ENCODE data around the gene NEB. TPM values are rescaled to one million over a fixed set of nuclear protein-coding genes. Genes with fewer than 3 reads are reported as not detected.
"Not testable (repeated sequence)": the region's sequence is repeated elsewhere in the genome, so short reads cannot be mapped to it uniquely, and the experiment has no call there.

Gene NEB
- total RNA-seq, 2 experiments from 2014 or later, result 0.05 to 0.14 TPM

- Mint-ChIP-seq H3K4me1 (ENCODE audit: low read depth) (peaks cover 12% of the 10 kb centered on the region), H3K27me3 (no peaks in the 10 kb centered on the region), H3K9me3 (no peaks in the 10 kb centered on the region), H3K36me3 (no peaks in the 10 kb centered on the region), H3K4me3 (no peak overlapping the region), H3K27ac (peak overlapping the region; percentile 10)
- intact Hi-C loops (cut with micrococcal nuclease), result loop anchor here (2.0 kb wide), 1 partner anchor 22 kb away; no protein-coding TSS in a partner anchor
- CTCF ChIA-PET, result no interaction called here
- POLR2A ChIA-PET, result no interaction called here
- DNase-seq, result no peak
These were observed 119.5 kb downstream of the NEB start for GRCh38 chr2:151614606-151615306.

- no peak for DNase-seq
- H3K36me3 Mint-ChIP-seq, result no peaks in the 10 kb centered on the region
- H3K4me1 Mint-ChIP-seq (ENCODE audit: low read depth), result peaks cover 12% of the 10 kb centered on the region
- POLR2A ChIA-PET, result no interaction called here
- H3K27me3 Mint-ChIP-seq, result no peaks in the 10 kb centered on the region
- CTCF ChIA-PET, result no interaction called here
- H3K4me3 Mint-ChIP-seq, result no peak overlapping the region
- no peaks in the 10 kb centered on the region for H3K9me3 Mint-ChIP-seq
- intact Hi-C loops (cut with micrococcal nuclease), result loop anchor here (2.0 kb wide), 1 partner anchor 23 kb away; no protein-coding TSS in a partner anchor
- no peak overlapping the region for H3K27ac Mint-ChIP-seq
These were observed 120.1 kb downstream of the NEB start for GRCh38 chr2:151614159-151614558.

GRCh38 chr2:151611351-151611750 lies 122.9 kb downstream of the NEB start:
- H3K4me1 Mint-ChIP-seq (ENCODE audit: low read depth), result peaks cover 12% of the 10 kb centered on the region
- H3K4me3 Mint-ChIP-seq, result no peak overlapping the region
- ChIA-PET POLR2A (no interaction called here), CTCF (no interaction called here)
- DNase-seq, result no peak
- no peaks in the 10 kb centered on the region for H3K9me3 Mint-ChIP-seq
- intact Hi-C loops (cut with micrococcal nuclease), result no loop called here
- H3K27me3 Mint-ChIP-seq, result no peaks in the 10 kb centered on the region
- no peak overlapping the region for H3K27ac Mint-ChIP-seq
- H3K36me3 Mint-ChIP-seq, result no peaks in the 10 kb centered on the region

- H3K36me3 Mint-ChIP-seq, result no peaks in the 10 kb centered on the region
- H3K4me1 Mint-ChIP-seq (ENCODE audit: low read depth), result peaks cover 11% of the 10 kb centered on the region
- ChIA-PET POLR2A (no interaction called here), CTCF (no interaction called here)
- H3K9me3 Mint-ChIP-seq, result no peaks in the 10 kb centered on the region
- H3K4me3 Mint-ChIP-seq, result no peak overlapping the region
- intact Hi-C loops (cut with micrococcal nuclease), result no loop called here
- no peaks in the 10 kb centered on the region for H3K27me3 Mint-ChIP-seq
- DNase-seq, result no peak
- no peak overlapping the region for H3K27ac Mint-ChIP-seq
These were observed 124.0 kb downstream of the NEB start for GRCh38 chr2:151610310-151610709.

GRCh38 chr2:151609705-151610104 lies 124.6 kb downstream of the NEB start:
- Mint-ChIP-seq H3K36me3 (no peaks in the 10 kb centered on the region), H3K9me3 (no peaks in the 10 kb centered on the region), H3K4me3 (no peak overlapping the region), H3K27me3 (no peaks in the 10 kb centered on the region), H3K27ac (no peak overlapping the region), H3K4me1 (ENCODE audit: low read depth) (peaks cover 5% of the 10 kb centered on the region)
- ChIA-PET POLR2A (no interaction called here), CTCF (interaction anchor here (1.0 kb wide), 1 partner anchor 416 kb away, joined by 3 read pairs; no protein-coding TSS in a partner anchor)
- no peak for DNase-seq
- intact Hi-C loops (cut with micrococcal nuclease), result no loop called here

GRCh38 chr2:151607459-151608424 lies 126.5 kb downstream of the NEB start:
- intact Hi-C loops (cut with micrococcal nuclease); POLR2A ChIA-PET; DNase-seq; H3K4me3 Mint-ChIP-seq; H3K36me3 Mint-ChIP-seq; H3K27me3 Mint-ChIP-seq; H3K27ac Mint-ChIP-seq; H3K9me3 Mint-ChIP-seq; CTCF ChIA-PET; H3K4me1 Mint-ChIP-seq (ENCODE audit: low read depth): not testable (repeated sequence)

- H3K36me3 Mint-ChIP-seq; CTCF ChIA-PET; H3K27ac Mint-ChIP-seq; intact Hi-C loops (cut with micrococcal nuclease); POLR2A ChIA-PET; H3K4me1 Mint-ChIP-seq (ENCODE audit: low read depth); DNase-seq; H3K4me3 Mint-ChIP-seq; H3K9me3 Mint-ChIP-seq; H3K27me3 Mint-ChIP-seq: not testable (repeated sequence)
These were observed 130.7 kb downstream of the NEB start for GRCh38 chr2:151603530-151603929.

- H3K27me3 Mint-ChIP-seq; DNase-seq; H3K4me3 Mint-ChIP-seq; H3K36me3 Mint-ChIP-seq; POLR2A ChIA-PET; intact Hi-C loops (cut with micrococcal nuclease); H3K27ac Mint-ChIP-seq; H3K9me3 Mint-ChIP-seq; H3K4me1 Mint-ChIP-seq (ENCODE audit: low read depth); CTCF ChIA-PET: not testable (repeated sequence)
These were observed 131.9 kb downstream of the NEB start for GRCh38 chr2:151602402-151602801.

- H3K9me3 Mint-ChIP-seq; H3K27ac Mint-ChIP-seq; H3K4me1 Mint-ChIP-seq (ENCODE audit: low read depth); H3K36me3 Mint-ChIP-seq; H3K27me3 Mint-ChIP-seq; CTCF ChIA-PET; intact Hi-C loops (cut with micrococcal nuclease); H3K4me3 Mint-ChIP-seq; POLR2A ChIA-PET; DNase-seq: not testable (repeated sequence)
These were observed 132.5 kb downstream of the NEB start for GRCh38 chr2:151601803-151602202.

- H3K4me1 Mint-ChIP-seq (ENCODE audit: low read depth); H3K9me3 Mint-ChIP-seq; intact Hi-C loops (cut with micrococcal nuclease); H3K27ac Mint-ChIP-seq; DNase-seq; H3K4me3 Mint-ChIP-seq; H3K36me3 Mint-ChIP-seq; POLR2A ChIA-PET; H3K27me3 Mint-ChIP-seq; CTCF ChIA-PET: not testable (repeated sequence)
These were observed 137.2 kb downstream of the NEB start for GRCh38 chr2:151596903-151597608.

- H3K9me3 Mint-ChIP-seq; H3K27ac Mint-ChIP-seq; intact Hi-C loops (cut with micrococcal nuclease); DNase-seq; H3K27me3 Mint-ChIP-seq; H3K4me1 Mint-ChIP-seq (ENCODE audit: low read depth); POLR2A ChIA-PET; H3K36me3 Mint-ChIP-seq; H3K4me3 Mint-ChIP-seq; CTCF ChIA-PET: not testable (repeated sequence)
These were observed 142.4 kb downstream of the NEB start for GRCh38 chr2:151591908-151592255.

GRCh38 chr2:151591250-151591907 lies 142.9 kb downstream of the NEB start:
- POLR2A ChIA-PET, H3K27ac Mint-ChIP-seq: not testable (repeated sequence)

More at GRCh38 chr2:151591250-151591907, 142.9 kb downstream of the NEB start:
- H3K36me3 Mint-ChIP-seq; CTCF ChIA-PET; DNase-seq; H3K9me3 Mint-ChIP-seq; H3K4me3 Mint-ChIP-seq; H3K27me3 Mint-ChIP-seq; intact Hi-C loops (cut with micrococcal nuclease); H3K4me1 Mint-ChIP-seq (ENCODE audit: low read depth): not testable (repeated sequence)

All from activated CD4-positive, alpha-beta memory T cell treated with anti-CD3 and anti-CD28 coated beads for 36 hours (primary cell).